Neural cell (in vitro differentiated cells): ENCODE results near the gene SDCCAG8.

ENCODE experiments used
- CTCF ChIP-seq: fragments of 450-650 bp; IDR thresholded peaks from 2 replicates; pipeline ENCODE4 v1.5.1; 2014; ENCODE audit warnings: antibody characterized with exemption, mild to moderate bottlenecking, moderate library complexity; ENCODE audit not compliant: poor library complexity, severe bottlenecking
- EP300 ChIP-seq: fragments of 450-650 bp; conservative IDR thresholded peaks from 2 replicates; pipeline ENCODE4 v1.6.1; 2014; ENCODE audit warnings: antibody characterized with exemption, mild to moderate bottlenecking, moderate library complexity; ENCODE audit not compliant: poor library complexity, severe bottlenecking
- EZH2 ChIP-seq: fragments of 200-600, 300-800 bp; shearing (Covaris generic), sonication (generic); IDR thresholded peaks from 2 replicates; pipeline ENCODE4 v1.6.1; 2014; ENCODE audit warnings: antibody characterized with exemption, low read length, borderline replicate concordance, mild to moderate bottlenecking; ENCODE audit not compliant: insufficient read depth, poor library complexity, severe bottlenecking
- RAD21 ChIP-seq: fragments of 450-650 bp; conservative IDR thresholded peaks from 2 replicates; pipeline ENCODE4 v1.6.1; 2014; ENCODE audit warnings: antibody characterized with exemption, mild to moderate bottlenecking, moderate library complexity
- REST ChIP-seq: IDR thresholded peaks from 2 replicates; pipeline ENCODE4 v1.6.1; 2012; ENCODE audit warnings: borderline replicate concordance
- TAF1 ChIP-seq: IDR thresholded peaks from 2 replicates; pipeline ENCODE4 v1.6.1; 2012; ENCODE audit warnings: low read depth

- TF ChIP-seq CTCF: no peak
- TF ChIP-seq REST: no peak
- no peak for TF ChIP-seq EZH2
- no peak for TF ChIP-seq RAD21
- TF ChIP-seq EP300: no peak
- no peak for TF ChIP-seq TAF1
Measured at GRCh38 chr1:243288062-243288461, 32.2 kb downstream of the SDCCAG8 start.
